Right renal pelvis (tissue), 4 donors: Measurements from ENCODE around the gene IGFL4. TPM values are rescaled to one million over a fixed set of nuclear protein-coding genes. Genes with fewer than 3 reads are reported as not detected.

Experiments used
- DNase-seq, 4 donors: peaks; one replicate each; pipeline ENCODE4 v3.0.0-alpha.2; 2013; ENCODE audit warnings: low read depth in 4 of 4, low spot score in 3 of 4, missing footprints in 1 of 4
- polyA plus RNA-seq, 4 donors: library from polyadenylated mRNA; unstranded; fragments of 120-200 nt; gene quantifications; one replicate each; pipeline ENCODE4 v1.2.1, GENCODE V29; 2013; ENCODE audit not compliant: insufficient read length in 4 of 4

The IGFL4 gene
- polyA plus RNA-seq, 4 donors, result 0.18 to 0.43 (median 0.30) TPM

DNA sequence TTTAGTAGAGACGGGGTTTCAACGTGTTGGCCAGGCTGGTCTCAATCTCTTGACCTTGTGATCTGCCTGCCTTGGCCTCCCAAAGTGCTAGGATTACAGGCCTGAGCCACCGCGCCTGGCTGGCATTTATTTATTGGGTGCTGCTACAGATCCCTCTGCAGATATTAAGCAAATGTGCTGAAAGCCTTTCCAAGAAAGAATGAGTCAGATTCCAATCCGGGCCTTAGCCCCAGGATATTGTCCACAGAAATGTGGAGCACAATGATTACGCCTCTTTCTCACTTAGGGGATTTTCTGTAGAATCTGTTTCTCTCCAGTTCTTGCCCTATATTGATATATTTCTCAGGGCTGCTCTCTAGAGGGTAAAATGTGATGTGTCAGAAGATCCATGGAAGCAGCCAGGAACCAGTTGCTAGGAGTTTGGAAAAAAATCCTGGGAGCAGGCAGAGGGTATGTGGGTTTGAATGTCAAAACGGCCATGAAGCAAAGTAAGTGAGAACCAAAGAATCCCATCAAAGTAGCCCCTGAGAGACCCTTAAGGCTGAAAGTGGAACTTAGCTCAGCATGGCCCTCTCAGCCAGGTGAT is 24.8 kb upstream of the IGFL4 start:
- DNase-seq, result no peak

DNA sequence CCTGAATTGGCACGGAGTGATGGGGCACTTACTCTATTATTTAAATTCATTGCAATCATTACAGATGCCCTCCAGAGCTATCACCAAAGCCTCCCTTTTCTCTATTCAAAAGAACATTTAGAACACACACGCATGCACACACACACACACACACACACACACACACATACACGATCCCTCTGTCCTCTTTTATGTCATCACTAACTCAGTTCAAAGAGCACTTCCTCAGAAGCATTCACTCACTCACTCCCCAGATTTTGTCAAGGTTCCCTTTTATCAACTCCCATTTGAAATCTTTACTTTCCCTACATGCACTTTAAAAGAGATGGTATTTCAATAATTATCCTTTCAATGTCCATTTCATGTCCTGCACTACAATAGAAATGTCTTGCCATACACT is 22.4 kb upstream of the IGFL4 start:
- DNase-seq, result no peak

DNA sequence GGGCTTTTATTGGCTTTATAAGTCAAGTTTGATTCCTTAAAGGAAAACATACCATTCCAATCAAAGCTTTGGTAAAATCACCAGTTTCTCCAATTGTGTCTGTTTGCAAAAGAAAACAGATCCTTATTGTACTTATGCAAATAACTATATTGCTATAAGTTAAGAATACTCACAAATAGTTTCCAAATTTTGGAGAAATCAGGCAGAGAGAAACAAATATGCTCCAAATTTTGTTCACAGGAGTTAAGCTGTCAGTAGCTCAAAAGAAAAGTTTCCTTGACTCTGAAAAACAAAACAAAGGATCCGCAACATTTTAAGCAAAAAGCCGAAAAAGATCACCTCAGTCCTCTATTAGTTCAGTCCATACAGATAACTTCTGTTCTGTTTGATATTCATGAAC is 19.2 kb upstream of the IGFL4 start:
- DNase-seq, result no peak

DNA sequence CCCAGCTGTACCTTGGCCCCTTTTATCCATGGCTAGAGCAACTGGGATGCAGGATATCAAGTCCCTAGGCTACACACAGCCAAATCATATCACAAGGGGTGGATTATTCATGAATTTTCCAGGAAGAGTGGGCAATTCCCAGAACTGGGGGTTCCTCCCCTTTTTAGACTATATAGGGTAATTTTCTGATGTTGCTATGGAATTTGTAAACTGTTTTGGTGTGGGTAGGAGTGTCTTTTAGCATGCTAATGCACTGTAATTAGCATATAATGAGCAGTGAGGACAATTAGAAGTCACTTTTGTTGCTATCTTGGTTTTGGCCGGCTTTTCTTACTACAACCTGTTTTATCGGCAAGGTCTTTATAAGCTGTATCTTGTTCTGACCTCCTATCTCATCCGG is 18.0 kb upstream of the IGFL4 start:
- DNase-seq, result no peak

DNA sequence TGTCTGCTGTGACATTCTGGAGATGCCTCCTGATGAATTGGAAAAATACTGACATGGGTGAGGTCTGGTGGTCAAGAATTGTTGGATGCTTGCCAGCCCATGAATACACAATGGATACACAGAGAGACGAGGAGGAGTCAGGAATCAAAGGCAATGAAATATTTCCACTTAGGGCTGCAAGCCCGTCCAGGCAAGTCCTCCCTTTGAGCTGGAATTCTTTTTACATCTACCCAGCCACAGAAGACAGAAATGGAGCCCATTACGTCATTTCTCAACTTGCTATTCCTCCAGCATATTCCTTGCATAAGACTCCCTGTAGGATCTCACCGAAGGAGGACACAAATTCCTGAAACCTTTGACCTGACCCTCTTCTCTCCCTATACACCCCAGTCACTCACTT is 15.7 kb upstream of the IGFL4 start:
- DNase-seq, result no peak

DNA sequence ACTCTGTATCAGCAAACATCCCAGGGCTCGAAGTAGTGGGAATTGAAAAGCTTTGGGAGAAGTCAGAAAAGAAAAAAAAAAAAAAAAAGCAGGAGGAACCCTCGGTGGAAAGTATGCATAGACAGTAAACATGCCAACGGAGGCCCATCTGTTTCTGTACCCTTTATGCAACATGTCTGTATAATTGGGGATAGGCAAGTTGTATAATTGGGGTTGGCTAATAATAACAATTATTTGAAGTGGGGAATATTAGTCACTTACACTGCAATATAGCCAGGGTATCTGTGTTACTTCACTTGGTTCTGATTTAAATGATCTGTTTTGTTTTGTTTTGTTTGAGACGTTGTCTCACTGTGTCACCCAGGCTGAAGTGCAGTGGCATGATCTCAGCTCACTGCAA is 12.1 kb upstream of the IGFL4 start:
- DNase-seq, result no peak

DNA sequence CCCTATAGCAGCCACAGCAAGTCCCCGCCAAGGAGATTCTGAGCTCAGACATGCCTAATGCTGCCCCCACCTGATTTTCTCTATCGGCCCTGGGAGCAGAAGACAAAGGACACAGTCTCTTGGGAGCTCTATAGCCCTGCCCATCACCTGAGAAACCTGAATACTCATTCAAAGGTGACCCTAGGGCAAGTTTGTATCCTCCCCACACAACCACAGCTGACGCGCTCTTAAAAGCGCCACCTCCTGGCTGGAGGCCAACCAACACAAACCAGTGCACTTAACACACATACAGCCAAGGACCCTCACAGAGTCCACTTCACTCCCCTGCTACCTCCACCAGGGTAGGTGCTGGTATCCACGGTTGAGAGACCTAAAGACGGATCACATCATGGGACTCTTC is 8.8 kb upstream of the IGFL4 start:
- DNase-seq, result no peak

DNA sequence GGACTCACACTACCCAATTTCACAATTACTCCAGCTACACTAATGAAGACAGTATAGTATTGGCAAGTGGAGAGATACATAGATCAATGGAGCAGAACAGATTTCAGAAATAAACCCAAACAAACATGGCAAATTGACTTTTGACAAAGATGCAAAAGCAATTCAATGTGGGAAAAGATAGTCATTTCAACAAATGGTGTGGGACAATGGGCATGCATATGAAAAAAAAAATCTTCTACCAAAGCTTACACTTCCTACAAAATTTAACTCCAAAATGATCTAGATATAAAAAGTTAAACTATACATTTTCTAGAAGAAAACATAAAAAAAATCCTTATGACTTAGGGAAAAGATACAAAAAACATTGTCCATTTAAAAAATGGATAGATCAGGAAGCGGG is 2.7 kb upstream of the IGFL4 start:
- no peak for DNase-seq

DNA sequence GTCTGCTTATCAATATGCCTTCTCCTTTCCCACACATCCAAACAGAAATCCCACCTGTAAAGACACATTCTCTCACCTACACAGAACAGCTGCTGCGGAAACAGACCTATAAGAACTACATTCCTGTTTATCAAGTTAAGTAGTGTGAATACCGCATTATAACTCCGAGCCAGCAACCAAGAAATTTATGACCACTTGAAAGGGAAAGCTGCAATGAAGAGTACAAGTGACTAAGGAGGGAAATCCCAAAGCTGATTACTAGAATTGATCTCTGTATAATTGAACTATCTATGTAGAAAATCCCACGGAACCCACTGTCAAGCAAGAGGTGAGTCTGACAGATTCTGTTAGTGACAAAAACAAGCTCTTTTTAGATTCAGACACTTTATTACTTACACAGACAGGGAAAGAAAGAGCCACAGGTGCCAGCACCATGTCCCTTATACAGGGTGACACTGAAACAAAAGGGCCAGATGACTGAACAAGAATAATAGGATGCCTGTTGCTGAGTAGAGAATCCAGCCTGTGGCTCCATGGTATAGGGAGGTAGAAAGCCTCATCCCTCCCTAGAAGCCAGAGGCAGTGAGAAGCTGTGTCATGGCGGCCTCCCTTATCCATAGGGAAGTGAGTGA is 1.6 kb upstream of the IGFL4 start:
- DNase-seq, result no peak

DNA sequence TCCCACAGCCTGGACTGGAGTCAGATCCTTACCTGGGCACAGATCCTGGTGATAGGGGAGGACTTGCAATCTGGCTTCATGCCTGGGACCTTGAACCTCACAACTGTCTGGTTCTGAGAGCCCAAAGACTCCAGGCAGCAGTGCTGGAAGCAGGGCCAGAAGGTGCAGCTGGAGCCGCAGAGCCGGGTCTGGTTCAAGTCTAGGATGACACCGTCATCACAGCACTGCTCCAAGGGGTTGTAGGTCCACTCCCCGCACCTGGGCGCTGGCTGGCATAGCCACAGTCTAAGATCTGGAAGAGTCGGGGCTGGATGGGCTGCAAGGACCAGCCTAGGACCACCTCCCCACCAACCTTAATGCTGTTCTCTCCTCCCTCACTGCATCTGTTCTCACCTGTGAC is 677 bp downstream of the IGFL4 start:
- no peak for DNase-seq

DNA sequence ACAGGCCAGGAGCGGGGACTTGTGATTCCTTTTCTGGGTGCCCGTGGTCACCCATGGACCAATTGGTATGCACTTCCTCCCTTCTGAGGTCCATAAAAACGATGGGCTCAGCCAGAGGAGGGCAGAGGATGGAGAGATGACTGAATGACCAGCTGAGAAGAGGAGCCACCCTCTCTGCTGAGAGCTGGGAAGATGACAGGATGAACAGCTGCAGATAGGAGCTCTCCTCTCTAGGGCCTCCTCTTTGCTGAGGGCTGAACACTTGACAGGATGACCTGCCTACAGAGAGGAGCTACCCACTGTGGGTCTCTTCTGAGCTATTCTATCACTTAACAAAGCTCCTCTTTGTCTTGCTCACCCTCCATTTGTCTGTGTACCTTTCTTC is 4.1 kb downstream of the IGFL4 start:
- DNase-seq, result no peak

DNA sequence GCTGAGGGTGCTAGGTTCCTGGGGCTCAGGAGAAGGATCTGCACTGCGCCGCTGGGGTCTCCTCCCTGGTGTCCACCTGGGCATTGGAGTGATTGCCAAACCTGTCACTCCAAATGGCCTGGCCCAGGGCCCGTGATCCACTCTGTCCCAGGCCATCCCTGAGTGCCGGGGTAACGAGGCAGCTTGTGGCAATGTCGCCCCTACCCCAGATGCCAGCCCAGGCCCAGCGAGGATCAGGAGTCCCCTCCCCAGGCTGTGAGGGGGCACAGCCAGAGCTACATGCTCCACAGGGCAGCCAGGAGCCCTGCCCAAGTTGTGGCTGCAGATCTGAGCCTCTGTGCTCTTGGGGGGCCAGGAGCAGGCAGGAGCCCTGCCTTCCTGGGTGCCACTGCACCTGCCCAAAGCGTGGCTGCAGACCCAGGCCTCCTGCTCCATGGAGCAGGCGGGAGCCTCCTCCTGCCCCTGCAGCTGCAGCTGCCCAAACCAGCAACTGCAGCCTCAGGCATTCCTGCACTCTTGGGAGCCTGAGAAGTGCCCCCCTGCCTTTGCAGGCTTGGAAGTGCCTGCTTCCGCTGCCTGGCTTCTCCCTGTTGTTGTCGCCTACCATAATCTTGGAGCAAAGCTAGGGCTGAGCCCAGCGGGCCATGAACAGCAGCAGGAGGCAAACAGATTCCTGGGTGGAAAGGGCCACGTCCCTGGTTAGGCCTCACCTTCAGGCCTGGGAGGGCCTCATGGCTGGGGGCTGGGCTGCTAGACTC is 4.6 kb downstream of the IGFL4 start:
- no peak for DNase-seq

DNA sequence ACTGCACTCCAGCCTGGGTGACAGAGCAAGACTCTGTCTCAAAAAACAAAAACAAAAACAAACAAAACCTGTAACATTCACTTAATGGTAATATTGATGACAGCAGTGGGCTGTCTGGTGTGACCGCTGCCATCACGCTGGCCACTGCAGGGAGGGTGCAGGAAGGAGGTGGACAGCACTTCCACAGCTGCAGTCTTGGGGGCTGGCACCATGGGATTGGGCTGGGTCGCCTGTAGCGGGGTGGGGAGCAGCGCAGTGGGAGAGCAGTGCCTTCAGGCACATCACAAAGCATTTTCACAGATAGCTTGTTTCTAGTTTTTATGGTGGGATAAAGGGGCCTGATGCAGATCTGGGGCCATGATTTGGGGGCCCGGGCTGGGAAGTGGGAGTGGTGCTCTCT is 5.3 kb downstream of the IGFL4 start:
- no peak for DNase-seq

DNA sequence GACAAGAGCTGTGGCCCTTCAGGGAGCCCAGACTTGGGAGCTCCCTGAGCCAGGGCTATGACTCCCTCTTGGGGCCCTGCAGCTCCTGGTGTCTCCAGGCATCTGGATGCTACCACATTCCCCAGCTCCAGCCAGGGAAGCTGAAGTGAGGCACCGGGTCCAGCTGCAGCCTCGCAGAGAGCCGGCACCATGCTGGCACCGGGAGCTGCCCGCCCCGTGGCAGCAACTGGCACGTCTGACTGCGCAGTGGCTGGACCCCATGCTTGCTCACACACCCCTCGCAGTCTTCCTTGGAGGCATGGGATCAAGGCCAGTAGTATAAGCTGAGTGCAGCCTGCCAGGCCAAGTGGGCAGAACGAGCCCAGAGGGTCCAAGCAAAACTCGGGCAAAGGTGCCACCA is 7.4 kb downstream of the IGFL4 start:
- DNase-seq, result no peak

DNA sequence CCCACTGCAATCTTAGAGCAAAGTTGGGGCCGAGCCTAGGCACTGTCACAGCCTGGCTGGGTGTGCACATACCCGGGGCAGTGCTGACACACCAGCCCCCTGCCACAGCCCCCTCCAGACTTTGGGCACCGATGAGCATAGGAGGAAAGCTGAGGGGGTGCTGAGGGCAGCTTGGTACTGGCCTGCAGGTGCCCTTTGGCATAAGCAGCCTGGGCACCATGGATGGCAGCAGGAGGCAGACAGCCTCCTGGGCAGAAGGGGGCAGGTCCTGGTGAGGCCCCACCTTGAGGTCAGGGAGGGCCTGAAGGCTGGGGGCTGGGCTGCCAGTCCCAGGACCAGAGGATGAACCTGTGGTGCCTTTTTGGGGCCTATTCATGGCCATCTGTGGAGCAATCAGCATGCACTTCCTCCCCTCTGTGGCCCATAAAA is 8.2 kb downstream of the IGFL4 start:
- DNase-seq, result no peak

DNA sequence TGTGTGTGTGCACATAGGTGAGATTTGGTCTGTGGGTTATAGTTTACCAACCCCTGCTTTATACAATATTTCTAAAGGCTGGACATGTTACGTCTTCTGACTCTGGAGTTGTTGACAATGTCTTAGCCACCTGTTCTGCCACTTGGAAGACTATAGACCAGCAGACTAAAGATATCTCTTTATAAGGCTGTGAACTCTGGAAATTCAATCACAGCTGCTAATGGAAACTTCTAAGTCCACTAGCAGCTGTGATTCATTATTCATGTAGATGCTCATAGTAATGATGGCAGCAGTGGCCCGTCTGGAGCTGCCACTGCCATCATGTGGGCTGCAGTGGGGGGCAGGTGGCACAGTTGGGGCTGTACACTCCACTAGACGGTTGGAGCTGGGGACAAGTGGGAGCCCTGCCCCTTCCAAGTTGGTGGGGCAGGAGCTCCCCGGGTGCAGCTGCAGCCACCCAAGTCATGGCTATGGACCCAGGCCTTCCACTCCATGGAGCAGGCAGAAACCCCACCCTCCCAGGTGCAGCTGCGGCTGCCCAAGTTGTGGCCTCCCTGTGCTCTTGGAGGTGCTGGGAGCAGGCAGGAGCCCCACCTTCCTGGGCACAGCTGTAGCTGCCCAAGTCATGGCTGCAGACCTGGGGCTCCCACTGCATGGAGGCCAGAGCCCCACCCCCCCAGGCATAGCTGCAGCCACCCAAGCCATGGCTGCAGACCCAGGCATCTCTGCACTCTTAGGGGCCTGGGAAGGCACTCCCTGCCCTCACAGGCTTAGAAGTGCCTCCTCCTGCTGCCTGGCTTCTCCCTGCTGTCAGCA is 8.8 kb downstream of the IGFL4 start:
- DNase-seq, result no peak

DNA sequence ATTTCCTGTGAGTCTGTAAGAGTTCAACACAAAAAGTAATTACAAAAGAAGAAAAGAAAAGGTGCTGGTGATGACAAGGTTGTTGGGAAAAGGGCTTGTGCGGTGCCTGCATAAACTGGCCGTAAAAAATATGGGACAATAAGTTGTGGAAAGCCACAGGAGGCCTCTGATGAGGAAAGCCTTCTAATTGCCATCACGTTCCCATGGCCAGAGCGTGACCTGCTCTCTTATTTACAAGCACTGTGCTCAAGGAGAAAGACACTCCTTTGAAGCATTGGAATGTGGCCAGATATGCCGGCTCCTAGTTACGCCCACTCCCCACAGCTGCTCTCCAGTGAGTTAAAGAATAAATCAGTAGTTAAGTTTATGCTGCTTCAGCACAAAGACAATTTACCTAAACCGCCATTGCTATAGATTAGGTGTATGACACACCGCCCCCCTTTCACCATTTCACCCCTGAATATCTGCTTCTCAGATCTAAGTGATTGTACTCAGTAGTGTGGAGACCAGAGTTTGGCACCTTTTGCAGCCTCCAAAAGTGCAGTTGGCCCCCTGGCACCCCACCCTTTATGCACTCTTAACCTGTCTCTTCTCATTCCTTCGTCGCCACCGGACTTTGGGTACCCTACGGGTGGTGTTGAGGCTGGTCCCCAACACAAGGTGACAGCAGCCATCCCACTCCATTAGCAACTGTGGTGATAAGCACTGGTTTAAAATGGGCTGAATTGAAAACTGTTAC is 9.8 kb downstream of the IGFL4 start:
- DNase-seq, result no peak

DNA sequence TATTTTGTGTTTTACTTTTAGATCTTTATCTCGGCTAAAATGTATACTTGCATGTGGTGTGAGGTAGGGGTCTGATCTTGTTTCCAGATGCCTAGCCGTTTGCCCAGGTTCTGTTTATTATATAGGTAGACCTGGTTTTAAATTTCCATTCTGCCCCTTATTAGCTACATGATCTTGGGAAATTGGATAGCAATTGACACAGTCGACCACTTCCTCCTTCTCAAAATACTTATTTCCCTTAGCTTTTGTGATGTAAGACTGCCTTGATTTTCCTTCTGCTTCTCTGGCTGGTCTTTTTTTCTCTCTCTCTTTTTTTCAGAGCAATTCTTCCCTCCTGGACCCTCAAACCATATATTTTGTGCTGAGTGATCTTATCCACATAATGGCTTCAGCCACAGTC is 15.0 kb downstream of the IGFL4 start:
- DNase-seq, result no peak

DNA sequence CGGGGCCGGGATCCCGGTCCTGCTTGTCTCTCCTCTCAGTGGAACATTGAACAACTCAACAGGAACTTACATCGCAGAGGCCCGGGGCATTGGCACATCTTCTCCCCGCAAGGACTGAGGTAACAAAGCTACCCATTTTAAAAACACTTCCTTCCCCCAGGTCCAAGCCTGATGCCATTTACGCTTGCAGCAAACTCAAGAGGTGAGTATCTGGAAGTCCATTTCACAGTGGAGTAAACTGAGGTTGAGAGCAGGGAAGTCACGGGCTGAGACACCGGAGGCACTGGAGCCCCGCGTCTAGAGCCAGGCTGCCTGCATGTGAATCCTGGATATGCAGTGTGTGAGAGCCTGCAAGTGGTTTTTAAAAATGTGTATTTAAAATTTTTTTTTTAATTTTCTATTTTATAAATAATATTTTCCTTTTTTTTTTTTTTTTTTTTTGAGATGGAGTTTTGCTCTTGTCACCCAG is 17.5 kb downstream of the IGFL4 start:
- DNase-seq, result no peak

DNA sequence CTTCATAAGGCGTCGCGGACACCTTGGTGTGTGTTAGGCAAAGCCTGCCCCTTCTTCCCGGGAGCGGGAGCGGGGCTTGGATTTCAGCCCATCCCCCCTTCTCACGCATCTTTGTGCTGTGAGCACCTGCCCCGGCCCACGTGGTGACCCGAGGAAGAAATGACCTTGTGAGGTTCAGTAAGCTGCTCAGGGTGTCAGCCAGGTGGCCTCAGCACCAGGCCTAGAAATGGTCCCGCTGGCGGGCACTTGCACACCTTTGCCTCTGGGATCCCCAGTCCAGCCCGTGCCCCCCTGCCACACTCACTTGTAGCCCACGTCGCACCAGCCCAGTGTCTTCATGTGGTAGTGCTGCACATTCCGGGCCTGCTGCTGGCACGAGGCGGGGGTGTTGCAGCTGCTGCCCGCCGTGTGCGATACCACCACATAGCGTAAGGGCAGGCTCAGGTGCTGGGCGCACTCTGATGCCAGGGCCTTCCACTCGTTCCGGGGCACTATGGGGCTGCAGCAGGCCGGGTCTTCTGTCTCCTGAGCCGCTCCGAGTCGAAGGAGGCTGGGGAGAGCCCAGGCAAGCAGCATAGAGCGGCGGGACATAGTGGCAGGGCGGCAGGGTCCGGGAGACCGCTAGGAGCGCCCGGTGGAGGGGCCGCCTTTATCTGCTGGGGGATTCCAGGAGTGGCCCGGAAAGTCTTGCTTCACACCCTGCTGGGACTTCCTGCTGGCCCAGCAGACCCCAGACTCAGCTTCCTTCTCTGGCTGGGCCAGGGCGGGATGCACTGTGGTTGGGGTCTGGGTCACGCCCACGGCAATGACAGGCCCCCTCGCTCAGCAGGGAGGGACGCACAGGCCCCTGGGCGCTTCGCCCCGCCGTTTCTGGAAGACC is 18.1 kb downstream of the IGFL4 start, which contains the start of gene PGLYRP1:
PGLYRP1 (minus strand) TSS at position 623 of the 880 bp plus-strand sequence; CDS start at position 591, 32 bp downstream.
- DNase-seq, result no peak
